B cell (primary cell): Measurements from ENCODE around the gene RBM17. TPM values are rescaled to one million over a fixed set of nuclear protein-coding genes. Genes with fewer than 3 reads are reported as not detected.

Source experiments
- ATAC-seq: fragments of 200-7000 bp; cut with Tn5 transposase; one replicate; pipeline ENCODE4 v1.10.0; 2021; ENCODE audit warnings: low read depth, mild to moderate bottlenecking, moderate number of reproducible peaks, moderate library complexity
- CTCF ChIA-PET: fragments of 350-600 bp; sonication (Branson Sonifier 250); formaldehyde crosslinking; loops from one replicate; lab custom pipeline; 2021; ENCODE audit warnings: antibody characterized with exemption, inconsistent platforms; lab: Charles Lee
- POLR2A ChIA-PET: fragments of 350-600 bp; sonication (Branson Sonifier 250); formaldehyde crosslinking; loops from one replicate; lab custom pipeline; 2021; ENCODE audit warnings: antibody characterized with exemption; lab: Charles Lee
- DNase-seq: peaks from one replicate; pipeline ENCODE4 v3.0.0; 2013
- H2AFZ ChIP-seq: 2 replicates; pipeline ENCODE4 v1.6.1; 2012; ENCODE audit warnings: mild to moderate bottlenecking, low read depth, low read length; ENCODE audit not compliant: insufficient read depth, poor library complexity, severe bottlenecking
- H3K27ac ChIP-seq, 2 donors: 1 replicate in 1 of 2; 2 replicates in 1 of 2; pipeline ENCODE4 v1.5.1; 2012 to 2013; ENCODE audit warnings: low read length in 2 of 2, mild to moderate bottlenecking in 2 of 2, moderate library complexity in 1 of 2
- H3K27me3 ChIP-seq, 4 experiments: fragments of 200-600 bp in 1 of 4; sonication (generic) in 1 of 4; replicated peaks in 1 of 4; 1 replicate in 2 of 4; 2 replicates in 2 of 4; pipeline versions ENCODE4 v1.6.1 to v1.7.0; 2013 to 2016; ENCODE audit warnings: low read length in 3 of 4, mild to moderate bottlenecking in 2 of 4, mixed read lengths in 1 of 4, moderate library complexity in 1 of 4; ENCODE audit not compliant: insufficient read depth in 4 of 4, control insufficient read depth in 3 of 4; ENCODE audit errors: control extremely low read depth in 1 of 4
- H3K36me3 ChIP-seq, 2 experiments: replicated peaks in 1 of 2; 1 replicate in 1 of 2; 2 replicates in 1 of 2; pipeline versions ENCODE4 v1.6.1 to v1.7.1; 2013; ENCODE audit warnings: low read length in 1 of 2; ENCODE audit not compliant: insufficient read depth in 2 of 2, control insufficient read depth in 1 of 2; ENCODE audit errors: control extremely low read depth in 1 of 2, extremely low read depth in 1 of 2
- H3K4me1 ChIP-seq, 2 donors: fragments of 200-600 bp in 1 of 2; sonication (generic) in 1 of 2; 1 replicate in 1 of 2; 2 replicates in 1 of 2; pipeline versions ENCODE4 v1.5.1 to v1.6.1; 2013 to 2017; ENCODE audit warnings: low read length in 2 of 2; ENCODE audit not compliant: control insufficient read depth in 2 of 2, insufficient read depth in 2 of 2
- H3K4me2 ChIP-seq: replicated peaks from 2 replicates; pipeline ENCODE3; 2012; ENCODE audit warnings: mild to moderate bottlenecking, low read depth, low read length; ENCODE audit not compliant: poor library complexity, severe bottlenecking
- H3K4me3 ChIP-seq, 5 experiments: fragments of 200-600 bp in 1 of 5; sonication (generic) in 1 of 5; 1 replicate in 3 of 5; 2 replicates in 2 of 5; pipeline versions ENCODE4 v1.5.1 to v1.7.0; 2011 to 2016; ENCODE audit warnings: low read length in 4 of 5, mild to moderate bottlenecking in 4 of 5, low read depth in 2 of 5, control low read depth in 1 of 5, moderate library complexity in 1 of 5; ENCODE audit not compliant: insufficient read depth in 1 of 5; ENCODE audit errors: control extremely low read depth in 1 of 5, extremely low read depth in 1 of 5
- H3K79me2 ChIP-seq: fragments of 200-600 bp; sonication (generic); one replicate; pipeline ENCODE4 v1.6.0; 2016; ENCODE audit warnings: low read length; ENCODE audit not compliant: control insufficient read depth, insufficient read depth
- H3K9ac ChIP-seq: fragments of 200-600 bp; sonication (generic); 2 replicates; pipeline ENCODE4 v1.6.1; 2017; ENCODE audit warnings: mild to moderate bottlenecking, low read length, moderate library complexity
- H3K9me3 ChIP-seq, 3 donors: one replicate each; pipeline versions ENCODE4 v1.6.1 to v1.7.1; 2013; ENCODE audit warnings: low read length in 2 of 3; ENCODE audit not compliant: control insufficient read depth in 2 of 3, insufficient read depth in 1 of 3; ENCODE audit errors: control extremely low read depth in 1 of 3
- H4K20me1 ChIP-seq: 2 replicates; pipeline ENCODE4 v1.6.0; 2012; ENCODE audit warnings: mild to moderate bottlenecking, low read length; ENCODE audit not compliant: insufficient read depth, control insufficient read depth, poor library complexity, severe bottlenecking
- H3K27ac Mint-ChIP-seq: one replicate; pipeline ENCODE4 v1.8.0; 2021; ENCODE audit warnings: mixed read lengths
- H3K27me3 Mint-ChIP-seq: one replicate; pipeline ENCODE4 v1.8.0; 2021; ENCODE audit warnings: mixed read lengths
- H3K4me1 Mint-ChIP-seq: one replicate; pipeline ENCODE4 v1.8.0; 2021; ENCODE audit warnings: mixed read lengths
- H3K4me3 Mint-ChIP-seq: one replicate; pipeline ENCODE4 v1.8.0; 2021; ENCODE audit warnings: mixed read lengths
- H3K9me3 Mint-ChIP-seq: one replicate; pipeline ENCODE4 v1.8.0; 2022; ENCODE audit warnings: mixed read lengths; ENCODE audit not compliant: insufficient read depth
- CTCF ChIP-seq: fragments of 200-600 bp; IDR thresholded peaks from one replicate; pipeline ENCODE4 v1.8.0; 2022; ENCODE audit warnings: antibody characterized with exemption, mild to moderate bottlenecking
- EZH2 ChIP-seq: IDR thresholded peaks from 2 replicates; pipeline ENCODE4 v1.6.1; 2012; ENCODE audit warnings: borderline replicate concordance, low read depth, mild to moderate bottlenecking, moderate library complexity, low read length; ENCODE audit not compliant: insufficient read depth, poor library complexity, severe bottlenecking
- WGBS: methylation state at CpG from one replicate; pipeline ENCODE4 v1.1.5; 2013; ENCODE audit warnings: missing lambda C conversion rate; ENCODE audit not compliant: insufficient coverage; 5-methylcytosine and 5-hydroxymethylcytosine counted together
- intact Hi-C: fragments of 100-400 bp; cut with micrococcal nuclease; formaldehyde crosslinking; loops from one replicate; pipeline ENCODE4 v1.10.0; 2022
- polyA plus RNA-seq: library from polyadenylated mRNA; depleted of rRNA; stranded (reverse); fragments of >200 nt; gene quantifications from 2 replicates; pipeline ENCODE4 v1.2.3, GENCODE V29; 2012
- total RNA-seq, 2 donors: library from RNA; stranded (reverse); fragments of 120-200 nt in 1 of 2; gene quantifications; 1 replicate in 1 of 2; 2 replicates in 1 of 2; pipeline versions ENCODE4 v1.2.3 to v1.2.4, GENCODE V29; 2013 to 2022

The RBM17 gene
- total and polyA plus RNA-seq, 2 donors (not counting 1 experiment from before 2014, with no cell fraction given): 34.7 to 168 TPM

DNA sequence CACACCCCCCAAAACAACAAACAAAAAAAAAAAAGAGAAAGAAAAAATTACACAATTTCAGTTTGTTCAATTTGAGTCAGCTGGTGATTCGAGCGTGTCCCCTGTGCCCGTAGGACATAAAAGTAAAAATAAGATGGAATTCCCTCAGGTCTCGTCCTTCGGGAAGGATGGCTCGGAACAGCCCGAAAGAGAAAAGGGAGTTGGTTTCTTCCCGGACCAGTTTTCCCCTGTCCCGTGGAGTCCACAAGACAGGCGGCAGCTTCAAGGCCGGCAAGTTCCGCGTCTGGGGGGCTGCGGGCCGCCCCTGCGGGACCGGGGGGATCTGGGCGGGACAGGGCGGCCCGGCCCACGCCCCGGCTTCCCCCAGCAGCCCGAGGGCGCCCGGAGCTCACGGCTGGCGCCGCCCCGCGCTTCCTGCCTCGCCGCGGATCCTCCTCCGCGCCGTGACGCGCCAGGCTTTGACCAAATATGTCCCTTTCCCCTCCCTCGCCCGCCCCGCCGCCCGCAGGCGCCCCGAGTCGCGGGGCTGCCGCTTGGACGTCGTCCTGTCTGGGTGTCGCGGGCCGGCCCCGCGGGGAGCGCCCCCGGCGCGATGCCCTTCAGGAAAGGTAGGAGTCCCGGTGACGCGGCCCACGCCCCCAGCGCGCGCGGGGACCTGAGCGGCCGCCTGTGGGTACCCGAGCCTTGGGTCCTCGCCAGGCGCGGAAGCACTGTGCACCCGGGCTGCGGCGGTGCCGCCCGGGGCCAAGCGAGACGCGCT, 55.8 kb downstream of the RBM17 start:
- Mint-ChIP-seq H3K9me3 (no peaks in the 10 kb centered on the region), H3K4me3 (peak overlapping the region; percentile 91)
- WGBS: under 1% methylated on average over 81 of the region's 81 CpGs

More for the DNA sequence above, 55.8 kb downstream of the RBM17 start:
- POLR2A ChIA-PET: interaction anchor here (0.7 to 1.1 kb wide), 5 partner anchors 10 to 176 kb away, joined by 3 to 4 read pairs (median 3); no protein-coding TSS in a partner anchor
- TF ChIP-seq EZH2: no peak
- TF ChIP-seq CTCF: no peak
- ATAC-seq (peak; percentile 87), DNase-seq (peak; percentile 91)
- Histone ChIP-seq H4K20me1 (peaks cover 12% of the 10 kb centered on the region), H3K9me3 (no peaks in the 10 kb centered on the region), H3K4me3 (peak overlapping the region; percentile 63 to 93 (median 74)), H2AFZ (peak overlapping the region; percentile 94), H3K79me2 (peaks cover 21% of the 10 kb centered on the region), H3K27me3 (peaks cover 0 to 17% (median 5%) of the 10 kb centered on the region in 4 experiments), H3K4me1 (peaks cover 26 to 50% of the 10 kb centered on the region in 2 donors), H3K36me3 (no peaks in the 10 kb centered on the region), H3K27ac (peak overlapping the region; percentile 49 to 79), H3K4me2 (peak overlapping the region; percentile 100), H3K9ac (peak overlapping the region; percentile 87)
- Mint-ChIP-seq H3K27ac (peak overlapping the region; percentile 74), H3K27me3 (peaks cover 3% of the 10 kb centered on the region), H3K4me1 (peaks cover 56% of the 10 kb centered on the region)
- intact Hi-C loops: loop anchor here (1.0 to 5.0 kb wide), 4 partner anchors 19 to 1643 kb away; partner anchors contain the start of genes ATP5F1C, KIN and RBM17
- CTCF ChIA-PET: interaction anchor here (0.6 to 1.6 kb wide), 8 partner anchors 8 to 1266 kb away, joined by 3 to 6 read pairs (median 3); partner anchors contain the start of gene SFMBT2
